PC-3 (cell line): Measurements from ENCODE around the gene PYDC2. TPM values are rescaled to one million over a fixed set of nuclear protein-coding genes. Genes with fewer than 3 reads are reported as not detected.

Experiments
- ATAC-seq: fragments of 200-7000 bp; cut with Tn5 transposase; 2 replicates; pipeline ENCODE4 v1.9.1; 2020; ENCODE audit warnings: mild to moderate bottlenecking, moderate library complexity
- Bru-seq: library from RNA; stranded (reverse); fragments of 400-500 nt; gene quantifications from one replicate; lab custom pipeline; 2021; lab: Mats Ljungman, UMichigan
- BruChase-seq, 2 experiments: library from RNA; stranded (reverse); fragments of 400-500 nt; gene quantifications; one replicate each; lab custom pipeline; 2021; lab: Mats Ljungman, UMichigan
- BruUV-seq: library from RNA; stranded (reverse); fragments of 400-500 nt; replicated peaks from 2 replicates; lab custom pipeline; 2021; lab: Mats Ljungman, UMichigan
- CTCF ChIA-PET: fragments of 300-600 bp; sonication (Branson Sonifier 250); formaldehyde crosslinking; loops from one replicate; lab custom pipeline; 2022; ENCODE audit warnings: antibody characterized with exemption; lab: Charles Lee
- POLR2A ChIA-PET: fragments of 300-600 bp; sonication (Branson Sonifier 250); formaldehyde crosslinking; loops from one replicate; lab custom pipeline; 2022; ENCODE audit warnings: antibody characterized with exemption; ENCODE audit not compliant: unreplicated experiment; lab: Charles Lee
- DNase-seq: peaks from one replicate; pipeline ENCODE4 v3.0.0-alpha.2; 2015
- H2AFZ ChIP-seq: fragments of 300-600 bp; sonication (generic); 2 replicates; pipeline ENCODE4 v1.6.0; 2016; ENCODE audit warnings: antibody characterized with exemption, low read length
- H3F3A ChIP-seq: fragments of 300-600 bp; sonication (generic); one replicate; pipeline ENCODE4 v1.6.0; 2017; ENCODE audit warnings: antibody characterized with exemption, low read length, control low read depth, mild to moderate bottlenecking; ENCODE audit not compliant: unreplicated experiment
- H3K27ac ChIP-seq: fragments of 300-600 bp; sonication (generic); 2 replicates; pipeline ENCODE4 v1.5.1; 2016; ENCODE audit warnings: mild to moderate bottlenecking, low read length
- H3K27me3 ChIP-seq: fragments of 300-600 bp; sonication (generic); 2 replicates; pipeline ENCODE4 v1.6.1; 2016; ENCODE audit warnings: low read length, mixed read lengths
- H3K36me3 ChIP-seq: fragments of 300-600 bp; sonication (generic); 2 replicates; pipeline ENCODE4 v1.6.1; 2016; ENCODE audit warnings: low read depth, mixed run types, low read length, mixed read lengths
- H3K4me1 ChIP-seq: fragments of 300-600 bp; sonication (generic); 2 replicates; pipeline ENCODE4 v1.5.1; 2016; ENCODE audit warnings: low read length; ENCODE audit not compliant: insufficient read depth
- H3K4me2 ChIP-seq: fragments of 300-600 bp; sonication (generic); 2 replicates; pipeline ENCODE4 v1.6.0; 2016; ENCODE audit warnings: low read length
- H3K4me3 ChIP-seq: fragments of 300-600 bp; sonication (generic); 2 replicates; pipeline ENCODE4 v1.5.1; 2016; ENCODE audit warnings: mild to moderate bottlenecking, low read length, mixed read lengths
- H3K79me2 ChIP-seq: fragments of 300-600 bp; sonication (generic); 2 replicates; pipeline ENCODE4 v1.6.1; 2017; ENCODE audit warnings: low read length, mixed read lengths
- H3K9ac ChIP-seq: fragments of 300-600 bp; sonication (generic); 2 replicates; pipeline ENCODE4 v1.6.0; 2016; ENCODE audit warnings: mild to moderate bottlenecking, low read length
- H3K9me2 ChIP-seq: fragments of 300-600 bp; sonication (generic); replicated peaks from 2 replicates; pipeline ENCODE4 v1.6.1; 2016; ENCODE audit warnings: mixed run types, low read length, mixed read lengths
- H3K9me3 ChIP-seq: fragments of 300-600 bp; sonication (generic); 2 replicates; pipeline ENCODE4 v1.6.1; 2016; ENCODE audit warnings: low read length, mixed read lengths
- H4K20me1 ChIP-seq: fragments of 300-600 bp; sonication (generic); 2 replicates; pipeline ENCODE4 v1.6.1; 2016; ENCODE audit warnings: low read length, mixed read lengths
- EZH2 ChIP-seq: fragments of 300-600 bp; sonication (generic); IDR thresholded peaks from one replicate; pipeline ENCODE4 v1.6.1; 2017; ENCODE audit warnings: antibody characterized with exemption, mild to moderate bottlenecking, low read length; ENCODE audit not compliant: unreplicated experiment
- EZH2phosphoT487 ChIP-seq: fragments of 300-600 bp; sonication (generic); IDR thresholded peaks from 2 replicates; pipeline ENCODE4 v1.6.1; 2018; ENCODE audit warnings: mild to moderate bottlenecking, antibody characterized with exemption, low read length, borderline replicate concordance
- intact Hi-C: fragments of 100-400 bp; cut with micrococcal nuclease; formaldehyde crosslinking; loops from 2 replicates; pipeline ENCODE4 v1.9.0; 2023
- long read RNA-seq: library from polyadenylated mRNA; unstranded; transcript quantifications from one replicate; pipeline ENCODE4 v2.0.0, GENCODE V29; 2021; ENCODE audit not compliant: unreplicated experiment
- total RNA-seq: library from RNA; depleted of rRNA; stranded (reverse); fragments of >200 nt; gene quantifications from 2 replicates; pipeline ENCODE4 v1.2.3, GENCODE V29; 2014; rRNA removed
- TF ChIP-seq, protein P1 (sequence below): fragments of 300-600 bp; sonication (generic); conservative IDR thresholded peaks from 2 replicates; pipeline ENCODE4 v1.5.1; 2017; ENCODE audit warnings: antibody characterized with exemption, low read depth, mild to moderate bottlenecking, low read length

PYDC2 gene
- total RNA-seq, result not detected in 2 replicates
- Bru-seq, nascent RNA, result not detected
- BruChase-seq, experiment 1, labeled RNA remaining after a 6-hour chase, result percentile 51 among the genes with signal in this experiment
- percentile 74 among the genes with signal in this experiment for BruChase-seq, experiment 2, labeled RNA remaining after a 2-hour chase
- long read RNA-seq, result 0 reads

DNA sequence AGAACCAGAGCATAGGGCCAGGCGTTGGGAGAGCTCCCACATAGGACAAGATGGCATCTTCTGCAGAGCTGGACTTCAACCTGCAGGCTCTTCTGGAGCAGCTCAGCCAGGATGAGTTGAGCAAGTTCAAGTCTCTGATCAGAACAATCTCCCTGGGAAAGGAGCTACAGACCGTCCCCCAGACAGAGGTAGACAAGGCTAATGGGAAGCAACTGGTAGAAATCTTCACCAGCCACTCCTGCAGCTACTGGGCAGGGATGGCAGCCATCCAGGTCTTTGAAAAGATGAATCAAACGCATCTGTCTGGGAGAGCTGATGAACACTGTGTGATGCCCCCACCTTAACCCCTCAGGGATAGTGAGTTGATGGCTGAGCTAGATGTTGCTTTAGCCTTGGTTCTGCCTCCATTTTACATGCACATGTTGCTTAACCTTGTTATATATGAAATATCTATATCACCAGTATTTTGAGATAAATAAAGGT is at the start of gene PYDC2:
PYDC2 (plus strand) TSS at position 51 of the 483 bp plus-strand sequence; CDS start at position 51, 0 bp downstream.
- ChIA-PET CTCF (interaction anchor here (0.5 kb wide), 1 partner anchor 984 kb away, joined by 3 read pairs; no protein-coding TSS in a partner anchor), POLR2A (no interaction called here)
- Histone ChIP-seq H3K9me3 (no peaks in the 10 kb centered on the region), H3K27me3 (peaks cover 16% of the 10 kb centered on the region; the same call in 1 of the 2 replicates), H2AFZ (no peak within 1 kb of the TSS), H3K79me2 (no peaks in the 10 kb centered on the region), H3K9ac (no peak within 1 kb of the TSS), H3K9me2 (no peaks in the 10 kb centered on the region), H4K20me1 (no peaks in the 10 kb centered on the region), H3F3A (no peaks in the 10 kb centered on the region), H3K4me2 (no peak within 1 kb of the TSS), H3K27ac (no peak within 1 kb of the TSS), H3K36me3 (no peaks in the 10 kb centered on the region), H3K4me1 (no peaks in the 10 kb centered on the region), H3K4me3 (no peak within 1 kb of the TSS)
- ATAC-seq (no peak), DNase-seq (no peak)
- no TSS peak for BruUV-seq
- intact Hi-C loops, result no loop called here
- no peak for TF ChIP-seq EZH2
- TF ChIP-seq EZH2phosphoT487, result no peak
- TF ChIP-seq, protein P1, sequence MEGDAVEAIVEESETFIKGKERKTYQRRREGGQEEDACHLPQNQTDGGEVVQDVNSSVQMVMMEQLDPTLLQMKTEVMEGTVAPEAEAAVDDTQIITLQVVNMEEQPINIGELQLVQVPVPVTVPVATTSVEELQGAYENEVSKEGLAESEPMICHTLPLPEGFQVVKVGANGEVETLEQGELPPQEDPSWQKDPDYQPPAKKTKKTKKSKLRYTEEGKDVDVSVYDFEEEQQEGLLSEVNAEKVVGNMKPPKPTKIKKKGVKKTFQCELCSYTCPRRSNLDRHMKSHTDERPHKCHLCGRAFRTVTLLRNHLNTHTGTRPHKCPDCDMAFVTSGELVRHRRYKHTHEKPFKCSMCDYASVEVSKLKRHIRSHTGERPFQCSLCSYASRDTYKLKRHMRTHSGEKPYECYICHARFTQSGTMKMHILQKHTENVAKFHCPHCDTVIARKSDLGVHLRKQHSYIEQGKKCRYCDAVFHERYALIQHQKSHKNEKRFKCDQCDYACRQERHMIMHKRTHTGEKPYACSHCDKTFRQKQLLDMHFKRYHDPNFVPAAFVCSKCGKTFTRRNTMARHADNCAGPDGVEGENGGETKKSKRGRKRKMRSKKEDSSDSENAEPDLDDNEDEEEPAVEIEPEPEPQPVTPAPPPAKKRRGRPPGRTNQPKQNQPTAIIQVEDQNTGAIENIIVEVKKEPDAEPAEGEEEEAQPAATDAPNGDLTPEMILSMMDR, result no peak

DNA sequence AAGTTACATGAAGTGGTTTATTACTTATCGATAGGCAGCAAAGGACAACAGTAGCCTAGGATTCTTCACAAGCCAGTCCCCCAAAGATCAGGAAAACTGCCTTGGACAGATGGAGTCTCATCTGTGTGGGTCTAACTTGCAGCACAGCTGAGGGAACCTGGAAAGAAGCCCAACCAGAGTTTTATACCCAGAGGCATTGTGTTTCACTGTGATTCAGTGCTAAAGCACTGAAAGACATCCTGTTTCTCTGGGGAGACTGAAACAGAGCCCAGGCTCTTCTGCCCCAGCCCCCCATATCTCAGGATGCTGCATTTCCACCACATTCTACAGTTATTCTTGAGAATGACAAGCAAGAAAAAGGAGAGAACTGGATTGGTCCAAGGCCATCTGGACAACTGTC is 48.2 kb upstream of the PYDC2 start:
- intact Hi-C loops, result loop anchor here (10.0 kb wide), 2 partner anchors 528 to 772 kb away; no protein-coding TSS in a partner anchor

More for the DNA sequence above, 48.2 kb upstream of the PYDC2 start:
- CTCF ChIA-PET, result no interaction called here
- Histone ChIP-seq H3K9me3 (0 out of 2 replicates have a peak, but pooled peaks cover 5% of the 10 kb centered on the region), H3K79me2 (no peaks in the 10 kb centered on the region), H3K36me3 (no peaks in the 10 kb centered on the region), H3K4me2 (peak overlapping the region; percentile 41; the same call in 1 of the 2 replicates), H3F3A (no peaks in the 10 kb centered on the region), H3K9me2 (no peaks in the 10 kb centered on the region), H4K20me1 (no peaks in the 10 kb centered on the region), H3K27me3 (no peaks in the 10 kb centered on the region), H3K27ac (no peak overlapping the region), H3K4me1 (peaks cover 11% of the 10 kb centered on the region), H2AFZ (no peak overlapping the region), H3K4me3 (no peak overlapping the region), H3K9ac (no peak overlapping the region)
- BruUV-seq, result no TSS peak
- POLR2A ChIA-PET, result no interaction called here
- ATAC-seq (peak; percentile 89), DNase-seq (peak; percentile 92)
- TF ChIP-seq, protein P1, result no peak
- TF ChIP-seq EZH2phosphoT487, result no peak
- TF ChIP-seq EZH2, result no peak
